Endothelial cell of umbilical vein (primary cell): ENCODE measurements around the gene NCS1.

Experiments used
- CTCF ChIP-seq, 2 donors: IDR thresholded peaks; 1 replicate in 1 of 2; 2 replicates in 1 of 2; pipeline ENCODE4 v1.5.1; 2011; ENCODE audit warnings: low read length in 2 of 2, mild to moderate bottlenecking in 2 of 2, moderate library complexity in 2 of 2, control low read depth in 1 of 2, inconsistent platforms in 1 of 2, low read depth in 1 of 2; ENCODE audit not compliant: insufficient read depth in 1 of 2; ENCODE audit errors: extremely low read depth in 1 of 2
- EZH2 ChIP-seq: IDR thresholded peaks from 2 replicates; pipeline ENCODE4 v1.6.1; 2012; ENCODE audit warnings: borderline replicate concordance, low read depth, mild to moderate bottlenecking, moderate library complexity, low read length, inconsistent platforms; ENCODE audit not compliant: severe bottlenecking
- JUN ChIP-seq: IDR thresholded peaks from 2 replicates; pipeline ENCODE4 v1.6.1; 2011; ENCODE audit warnings: borderline replicate concordance, low read depth; ENCODE audit not compliant: insufficient read length, insufficient read depth
- MAX ChIP-seq: IDR thresholded peaks from 2 replicates; pipeline ENCODE4 v1.6.1; 2011; ENCODE audit not compliant: insufficient read depth, insufficient read length
- MYC ChIP-seq: IDR thresholded peaks from one replicate; pipeline ENCODE4 v1.6.1; 2011; ENCODE audit warnings: mild to moderate bottlenecking, low read depth, low read length
- POLR2A ChIP-seq: IDR thresholded peaks from 2 replicates; pipeline ENCODE4 v1.6.1; 2012; ENCODE audit warnings: low read depth, mild to moderate bottlenecking, control low read depth, low read length
- POLR2AphosphoS5 ChIP-seq: IDR thresholded peaks from 2 replicates; pipeline ENCODE4 v1.6.1; 2012; ENCODE audit warnings: low read depth, mild to moderate bottlenecking, control low read depth, low read length, moderate library complexity; ENCODE audit not compliant: insufficient read depth

- TF ChIP-seq CTCF (IDR thresholded peaks at IDR 0.05; ENCODE audit: extremely low read depth in 1 of 2, insufficient read depth in 1 of 2, low read depth in 1 of 2, low read length in 2 of 2) (no peak), EZH2 (no peak), POLR2A (no peak), MAX (no peak), POLR2AphosphoS5 (no peak), JUN (no peak), MYC (no peak)
These were observed 82.8 kb downstream of the NCS1 start for GRCh38 chr9:130254747-130255630.
